Mesodermal cell (in vitro differentiated cells): ENCODE data around the gene ANO2.

ENCODE experiments used
- H3K27ac ChIP-seq: 2 replicates; pipeline ENCODE4 v1.7.0; 2013; ENCODE audit warnings: mild to moderate bottlenecking, low read depth, low read length, moderate library complexity; ENCODE audit not compliant: severe bottlenecking
- H3K36me3 ChIP-seq: 2 replicates; pipeline ENCODE4 v1.7.1; 2013; ENCODE audit warnings: mild to moderate bottlenecking, low read length, moderate library complexity; ENCODE audit not compliant: control insufficient read depth, insufficient read depth
- H3K4me1 ChIP-seq: one replicate; pipeline ENCODE4 v1.7.1; 2013; ENCODE audit warnings: mild to moderate bottlenecking, low read length; ENCODE audit not compliant: insufficient read depth, control insufficient read depth, poor library complexity, severe bottlenecking
- H3K4me3 ChIP-seq: 2 replicates; pipeline ENCODE4 v1.7.0; 2013; ENCODE audit warnings: low read length, control low read depth, mild to moderate bottlenecking; ENCODE audit not compliant: insufficient read depth, poor library complexity, severe bottlenecking; ENCODE audit errors: extremely low read depth
- H3K9me3 ChIP-seq: 2 replicates; pipeline ENCODE4 v1.7.1; 2013; ENCODE audit warnings: mild to moderate bottlenecking, low read length, moderate library complexity; ENCODE audit not compliant: control insufficient read depth
- whole genome bisulfite sequencing, 2 experiments: methylation state at CpG; one replicate each; pipeline ENCODE4 v1.1.5; 2013; ENCODE audit warnings: missing lambda C conversion rate in 2 of 2; ENCODE audit not compliant: insufficient coverage in 2 of 2; 5-methylcytosine and 5-hydroxymethylcytosine counted together

ANO2 gene

GRCh38 chr12:5524769-5525436 lies 420.2 kb downstream of the ANO2 start:
- Histone ChIP-seq H3K9me3 (no peaks in the 10 kb centered on the region), H3K27ac (no peak overlapping the region), H3K36me3 (no peaks in the 10 kb centered on the region), H3K4me3 (no peak overlapping the region), H3K4me1 (no peaks in the 10 kb centered on the region)
- WGBS, 2 experiments, result 89 to 91% methylated on average over 15 of the region's 15 CpGs

DNA sequence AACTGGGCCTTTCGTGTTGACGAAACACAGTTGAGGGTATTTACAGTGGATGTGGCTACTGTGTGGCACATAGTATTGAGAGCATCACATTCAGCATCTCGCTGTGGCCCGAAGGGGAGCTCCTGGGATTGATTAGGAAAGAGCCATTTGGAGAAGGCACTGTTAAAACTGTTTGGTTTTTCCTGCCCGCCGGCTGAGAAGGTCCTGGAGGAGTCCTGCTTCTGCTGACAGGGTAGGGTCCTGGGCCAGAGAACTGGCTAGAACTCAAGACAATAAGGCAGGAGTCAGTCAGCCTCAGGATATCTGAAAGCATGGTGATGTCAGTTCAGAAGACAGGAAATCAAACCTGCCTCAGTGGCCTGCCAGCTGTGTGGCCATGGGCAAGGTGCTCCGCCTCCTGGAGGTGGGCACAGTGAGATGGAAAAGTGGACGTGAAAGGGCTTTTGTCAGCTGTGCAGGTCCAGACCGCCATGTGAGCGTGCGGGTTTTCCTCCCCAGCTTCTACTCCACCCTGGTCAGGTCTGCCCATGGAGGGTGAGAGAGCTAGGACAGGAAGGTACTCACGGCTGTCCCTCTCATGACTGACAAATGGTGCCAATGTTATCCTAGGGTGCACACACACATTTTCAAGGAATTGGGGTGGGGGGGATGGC lies 420.8 kb downstream of the ANO2 start:
- no peaks in the 10 kb centered on the region for H3K9me3 ChIP-seq
- H3K4me1 ChIP-seq, result no peaks in the 10 kb centered on the region
- H3K36me3 ChIP-seq, result no peaks in the 10 kb centered on the region
- WGBS, 2 experiments, result 94 to 98% methylated on average over 7 to 11 of the region's 12 CpGs
- H3K27ac ChIP-seq, result no peak overlapping the region
- H3K4me3 ChIP-seq, result no peak overlapping the region

GRCh38 chr12:5523396-5524115 lies 421.5 kb downstream of the ANO2 start:
- Histone ChIP-seq H3K27ac (no peak overlapping the region), H3K4me1 (no peaks in the 10 kb centered on the region), H3K9me3 (no peaks in the 10 kb centered on the region), H3K4me3 (no peak overlapping the region), H3K36me3 (no peaks in the 10 kb centered on the region)
- WGBS, 2 experiments, result 91 to 93% methylated on average over 23 of the region's 24 CpGs

GRCh38 chr12:5522432-5523335 lies 422.4 kb downstream of the ANO2 start:
- 88 to 93% methylated on average over 2 to 3 of the region's 11 CpGs for WGBS, 2 experiments
- H3K36me3 ChIP-seq, result no peaks in the 10 kb centered on the region
- H3K9me3 ChIP-seq, result no peaks in the 10 kb centered on the region
- H3K27ac ChIP-seq, result no peak overlapping the region
- no peaks in the 10 kb centered on the region for H3K4me1 ChIP-seq
- no peak overlapping the region for H3K4me3 ChIP-seq

DNA sequence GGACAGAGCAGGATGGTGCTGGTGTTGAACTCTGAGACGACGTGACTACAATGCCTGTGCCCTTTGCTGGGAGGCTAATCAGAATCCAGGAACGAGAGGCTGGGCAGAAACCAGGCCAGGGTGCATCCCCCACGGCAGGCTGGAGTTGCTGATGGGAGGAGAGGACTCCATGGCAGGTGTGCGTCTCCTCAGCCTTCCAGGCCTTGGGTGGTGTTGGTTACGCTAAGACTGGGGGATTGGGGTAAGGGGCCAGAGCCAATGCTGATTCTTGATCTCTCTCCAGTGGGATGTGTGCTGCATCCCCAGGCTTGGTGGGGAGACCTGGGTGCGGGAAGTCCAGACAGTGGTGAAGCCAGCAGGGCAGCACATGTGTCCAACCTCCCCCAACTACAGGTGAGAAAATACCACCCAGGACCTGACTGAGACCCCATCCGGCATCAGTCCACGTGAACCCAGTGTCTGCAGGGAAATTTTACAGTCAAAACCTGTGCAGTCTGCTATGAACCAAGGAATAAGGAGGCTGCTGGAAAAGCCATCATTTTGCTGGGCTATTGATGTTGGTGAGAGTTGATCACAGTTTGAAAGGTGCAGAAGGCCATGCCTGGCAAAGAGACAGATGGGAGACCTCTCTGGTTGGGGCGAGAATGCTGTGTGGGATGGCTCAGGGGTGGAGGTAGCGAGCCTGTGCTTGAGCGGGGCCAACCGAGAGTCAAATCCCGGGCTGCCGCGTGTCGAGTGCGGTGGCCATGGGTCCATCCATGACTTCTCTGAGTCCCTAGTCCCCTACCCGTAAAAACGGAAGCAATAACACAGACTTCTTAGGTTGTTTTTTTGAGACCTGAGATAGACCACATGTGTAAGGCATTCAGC lies 423.4 kb downstream of the ANO2 start:
- Histone ChIP-seq H3K4me1 (no peaks in the 10 kb centered on the region), H3K27ac (no peak overlapping the region), H3K4me3 (no peak overlapping the region), H3K36me3 (no peaks in the 10 kb centered on the region), H3K9me3 (no peaks in the 10 kb centered on the region)
- WGBS, 2 experiments, result 92% methylated on average over 18 to 19 of the region's 20 CpGs

DNA sequence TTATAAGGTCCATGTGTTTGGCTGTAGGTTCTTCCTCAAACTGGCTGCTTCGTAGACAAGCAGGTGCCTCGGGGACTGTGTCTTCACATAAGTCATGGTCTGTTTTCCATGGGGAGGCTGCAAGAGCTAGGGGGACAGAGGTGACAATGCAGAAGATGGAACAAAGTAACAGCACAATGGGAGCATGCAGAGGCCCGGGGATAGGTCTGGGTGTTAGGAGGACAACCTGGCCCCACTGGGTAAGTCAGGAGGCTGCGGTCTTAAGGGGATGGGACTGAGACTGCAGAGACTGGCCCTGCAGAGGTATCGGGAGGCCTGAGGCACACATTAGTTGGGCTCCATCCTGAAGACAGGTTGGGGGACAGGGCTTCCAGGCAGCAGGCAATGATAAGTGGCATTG lies 424.2 kb downstream of the ANO2 start:
- Histone ChIP-seq H3K4me1 (peaks cover 4% of the 10 kb centered on the region), H3K36me3 (no peaks in the 10 kb centered on the region), H3K9me3 (no peaks in the 10 kb centered on the region), H3K4me3 (no peak overlapping the region), H3K27ac (no peak overlapping the region)
- 92 to 94% methylated on average over 5 of the region's 5 CpGs for WGBS, 2 experiments

- H3K9me3 ChIP-seq, result no peaks in the 10 kb centered on the region
- 100% methylated on average over 2 to 3 of the region's 4 CpGs for WGBS, 2 experiments
- H3K4me3 ChIP-seq, result no peak overlapping the region
- peaks cover 4% of the 10 kb centered on the region for H3K4me1 ChIP-seq
- no peak overlapping the region for H3K27ac ChIP-seq
- no peaks in the 10 kb centered on the region for H3K36me3 ChIP-seq
These were observed 425.0 kb downstream of the ANO2 start for GRCh38 chr12:5520037-5520436.

DNA sequence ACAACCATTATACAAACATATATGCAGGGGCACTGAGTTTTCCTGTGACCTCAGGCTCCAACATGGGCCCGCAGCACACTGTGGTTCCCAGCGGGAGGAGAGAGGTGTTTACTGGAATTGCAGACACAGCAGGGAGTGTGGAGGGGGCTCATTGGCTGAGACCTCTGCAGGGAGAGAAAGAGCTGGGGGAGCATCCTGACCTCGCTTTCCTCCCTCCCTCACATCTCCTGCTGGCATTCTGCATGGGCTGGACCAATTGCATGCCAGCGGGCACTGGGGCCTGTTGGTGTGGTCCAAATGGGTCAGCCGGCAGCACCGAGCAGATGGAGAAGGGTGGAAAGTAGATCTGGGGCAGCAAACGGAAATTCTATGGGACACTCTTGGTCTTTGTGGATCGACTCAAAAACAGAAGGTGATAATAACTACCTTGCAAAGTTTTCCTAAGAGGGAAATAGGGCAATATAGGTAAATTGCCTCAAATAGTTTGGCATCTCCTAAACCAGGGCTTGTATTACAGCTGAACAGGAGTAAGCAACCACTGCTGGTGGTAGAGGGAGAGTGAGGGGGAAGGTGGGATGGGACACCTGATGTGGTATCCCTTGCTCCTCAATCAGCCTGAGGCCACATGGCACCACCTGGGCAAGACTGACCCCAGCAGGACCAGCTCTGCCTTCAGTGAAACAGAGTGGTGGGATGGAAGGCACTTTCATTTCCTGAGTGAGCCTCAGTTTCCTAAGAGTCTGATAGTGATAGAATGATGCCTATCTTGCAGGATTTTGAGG lies 426.3 kb downstream of the ANO2 start:
- H3K27ac ChIP-seq, result no peak overlapping the region
- no peaks in the 10 kb centered on the region for H3K9me3 ChIP-seq
- WGBS, 2 experiments, result 66 to 100% methylated on average over 2 to 7 of the region's 8 CpGs
- no peaks in the 10 kb centered on the region for H3K36me3 ChIP-seq
- H3K4me1 ChIP-seq, result peaks cover 4% of the 10 kb centered on the region
- no peak overlapping the region for H3K4me3 ChIP-seq

DNA sequence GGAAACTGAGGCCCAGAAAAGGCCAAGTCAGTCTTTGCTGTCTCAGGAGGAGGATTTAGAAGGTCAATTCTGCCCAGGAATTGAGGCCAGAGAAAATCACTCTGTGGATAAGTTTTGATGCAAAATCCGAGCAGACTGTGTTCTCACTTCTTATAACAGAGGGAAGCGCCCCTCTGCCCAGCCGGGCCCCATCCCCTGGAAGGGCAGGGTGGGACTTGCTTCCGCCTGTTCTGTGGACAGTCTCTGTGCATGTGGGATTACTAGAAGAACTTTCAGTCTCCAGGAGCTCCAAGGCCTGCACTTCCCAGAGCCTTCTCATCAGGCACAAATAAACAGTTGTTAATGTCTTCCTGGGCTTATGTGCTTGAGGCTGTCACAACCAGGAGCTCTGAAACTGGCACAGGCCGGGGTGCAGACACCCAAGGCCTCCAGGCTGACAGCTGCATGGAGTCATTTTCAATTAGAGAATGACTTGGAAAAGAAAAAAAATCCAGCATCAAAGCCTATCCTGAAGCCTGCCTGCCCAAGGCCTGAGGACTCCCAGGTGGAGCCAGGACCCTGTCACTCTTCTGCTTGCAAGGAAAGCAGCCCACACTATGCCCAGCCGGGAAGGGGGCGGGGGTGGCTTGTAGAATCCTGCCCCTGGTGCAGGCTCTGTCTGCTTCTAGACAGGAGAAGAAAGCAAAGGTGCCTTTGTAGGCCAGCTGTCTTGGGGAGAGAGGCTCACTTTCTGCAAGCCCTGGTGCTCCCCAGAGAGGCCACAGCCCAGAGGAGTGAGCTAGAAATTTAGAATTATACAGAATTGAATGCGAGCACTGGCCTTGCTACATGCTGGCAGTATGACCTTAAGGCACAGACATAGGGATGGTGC lies 428.5 kb downstream of the ANO2 start:
- H3K27ac ChIP-seq, result no peak overlapping the region
- 66 to 85% methylated on average over 6 to 8 of the region's 8 CpGs for WGBS, 2 experiments

More for the DNA sequence above, 428.5 kb downstream of the ANO2 start:
- Histone ChIP-seq H3K9me3 (no peaks in the 10 kb centered on the region), H3K4me1 (peaks cover 4% of the 10 kb centered on the region), H3K36me3 (no peaks in the 10 kb centered on the region), H3K4me3 (no peak overlapping the region)
